Liver (tissue), 3 donors: Measurements from ENCODE around the gene CTSG.
"Not testable (repeated sequence)": the region's sequence is repeated elsewhere in the genome, so short reads cannot be mapped to it uniquely, and the experiment has no call there.

Experiments
- EGR1 ChIP-seq, 2 donors: IDR thresholded peaks; 2 replicates each; pipeline ENCODE4 v1.6.1; 2016 to 2018; ENCODE audit warnings: antibody characterized with exemption in 2 of 2, low read depth in 2 of 2
- GABPA ChIP-seq, 2 donors: IDR thresholded peaks in 1 of 2; conservative IDR thresholded peaks in 1 of 2; 2 replicates each; pipeline ENCODE4 v1.6.1; 2016; ENCODE audit warnings: antibody characterized with exemption in 2 of 2, mild to moderate bottlenecking in 1 of 2, moderate library complexity in 1 of 2
- NR2F2 ChIP-seq: IDR thresholded peaks from 2 replicates; pipeline ENCODE4 v1.6.1; 2016; ENCODE audit warnings: antibody characterized with exemption
- REST ChIP-seq: IDR thresholded peaks from 2 replicates; pipeline ENCODE4 v1.6.1; 2016; ENCODE audit warnings: antibody characterized with exemption, mild to moderate bottlenecking
- RXRA ChIP-seq, 2 donors: IDR thresholded peaks; 2 replicates each; pipeline ENCODE4 v1.6.1; 2017 to 2018; ENCODE audit warnings: antibody characterized with exemption in 2 of 2, mild to moderate bottlenecking in 1 of 2
- SP1 ChIP-seq: IDR thresholded peaks from 2 replicates; pipeline ENCODE4 v1.6.1; 2018; ENCODE audit warnings: antibody characterized with exemption, mild to moderate bottlenecking
- TAF1 ChIP-seq: conservative IDR thresholded peaks from 2 replicates; pipeline ENCODE4 v1.6.1; 2016; ENCODE audit warnings: antibody characterized with exemption, mild to moderate bottlenecking
- YY1 ChIP-seq: IDR thresholded peaks from 2 replicates; pipeline ENCODE4 v1.6.1; 2016; ENCODE audit warnings: antibody characterized with exemption, mild to moderate bottlenecking
- TF ChIP-seq, protein P1 (sequence below): fragments of 150-350 bp; IDR thresholded peaks from 2 replicates; pipeline ENCODE4 v1.5.1; 2017; ENCODE audit warnings: improper control_type of control experiment, low read depth, low read length; ENCODE audit not compliant: missing input control
- TF ChIP-seq, protein P2 (sequence below): IDR thresholded peaks from 2 replicates; pipeline ENCODE4 v1.6.1; 2016; ENCODE audit warnings: antibody characterized with exemption
- TF ChIP-seq, protein P3 (sequence below): IDR thresholded peaks from 2 replicates; pipeline ENCODE4 v1.6.1; 2016; ENCODE audit warnings: antibody characterized with exemption
- donor health status: healthy.
- donor health status: healthy.

GRCh38 chr14:24591004-24591403, 15.0 kb upstream of the CTSG start:
- not testable (repeated sequence) for TF ChIP-seq REST; SP1; NR2F2; YY1; RXRA (IDR thresholded peaks at IDR 0.05); TAF1; EGR1 (IDR thresholded peaks at IDR 0.05; ENCODE audit: low read depth in 2 of 2); GABPA (IDR thresholded peaks at IDR 0.05 in 1 of 2, conservative IDR thresholded peaks at IDR 0.05 in 1 of 2)
- TF ChIP-seq, protein P1, sequence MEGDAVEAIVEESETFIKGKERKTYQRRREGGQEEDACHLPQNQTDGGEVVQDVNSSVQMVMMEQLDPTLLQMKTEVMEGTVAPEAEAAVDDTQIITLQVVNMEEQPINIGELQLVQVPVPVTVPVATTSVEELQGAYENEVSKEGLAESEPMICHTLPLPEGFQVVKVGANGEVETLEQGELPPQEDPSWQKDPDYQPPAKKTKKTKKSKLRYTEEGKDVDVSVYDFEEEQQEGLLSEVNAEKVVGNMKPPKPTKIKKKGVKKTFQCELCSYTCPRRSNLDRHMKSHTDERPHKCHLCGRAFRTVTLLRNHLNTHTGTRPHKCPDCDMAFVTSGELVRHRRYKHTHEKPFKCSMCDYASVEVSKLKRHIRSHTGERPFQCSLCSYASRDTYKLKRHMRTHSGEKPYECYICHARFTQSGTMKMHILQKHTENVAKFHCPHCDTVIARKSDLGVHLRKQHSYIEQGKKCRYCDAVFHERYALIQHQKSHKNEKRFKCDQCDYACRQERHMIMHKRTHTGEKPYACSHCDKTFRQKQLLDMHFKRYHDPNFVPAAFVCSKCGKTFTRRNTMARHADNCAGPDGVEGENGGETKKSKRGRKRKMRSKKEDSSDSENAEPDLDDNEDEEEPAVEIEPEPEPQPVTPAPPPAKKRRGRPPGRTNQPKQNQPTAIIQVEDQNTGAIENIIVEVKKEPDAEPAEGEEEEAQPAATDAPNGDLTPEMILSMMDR, result not testable (repeated sequence)
- TF ChIP-seq, protein P2, sequence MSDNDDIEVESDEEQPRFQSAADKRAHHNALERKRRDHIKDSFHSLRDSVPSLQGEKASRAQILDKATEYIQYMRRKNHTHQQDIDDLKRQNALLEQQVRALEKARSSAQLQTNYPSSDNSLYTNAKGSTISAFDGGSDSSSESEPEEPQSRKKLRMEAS, result not testable (repeated sequence)
- TF ChIP-seq, protein P3, sequence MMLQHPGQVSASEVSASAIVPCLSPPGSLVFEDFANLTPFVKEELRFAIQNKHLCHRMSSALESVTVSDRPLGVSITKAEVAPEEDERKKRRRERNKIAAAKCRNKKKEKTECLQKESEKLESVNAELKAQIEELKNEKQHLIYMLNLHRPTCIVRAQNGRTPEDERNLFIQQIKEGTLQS, result not testable (repeated sequence)
